HCT116 (cell line): Measurements from ENCODE around the gene JCHAIN. TPM values are rescaled to one million over a fixed set of nuclear protein-coding genes. Genes with fewer than 3 reads are reported as not detected.

Source experiments
- ATAC-seq: fragments of 200-7000 bp; cut with Tn5 transposase; 2 replicates; pipeline ENCODE4 v1.9.1; 2020; ENCODE audit warnings: mild to moderate bottlenecking, moderate library complexity
- BruUV-seq: library from RNA; stranded (reverse); fragments of 400-500 nt; replicated peaks from 2 replicates; lab custom pipeline; 2021; lab: Mats Ljungman, UMichigan
- CTCF ChIA-PET: fragments of 300-600 bp; sonication (Branson Sonifier 250); formaldehyde crosslinking; loops from one replicate; lab custom pipeline; 2021; ENCODE audit warnings: antibody characterized with exemption; lab: Charles Lee
- POLR2A ChIA-PET: fragments of 300-600, 350-600 bp; sonication (Branson Sonifier 250); formaldehyde crosslinking; loops from one replicate; lab custom pipeline; 2021; ENCODE audit warnings: antibody characterized with exemption; lab: Charles Lee
- RAD21 ChIA-PET, 2 experiments: fragments of 300-600 bp; sonication (Branson Sonifier 250); formaldehyde crosslinking; loops; one replicate each; lab custom pipeline; 2023; ENCODE audit warnings: low total read pairs in 2 of 2; ENCODE audit not compliant: uncharacterized antibody in 2 of 2, unreplicated experiment in 2 of 2, low non-redundant PET in 1 of 2; lab: Charles Lee
- DNase-seq: peaks from one replicate; pipeline ENCODE4 v3.0.0-alpha.2; 2010; ENCODE audit warnings: low read depth, low spot score
- H2AFZ ChIP-seq: fragments of 200-600 bp; shearing (Covaris generic), sonication (generic); 2 replicates; pipeline ENCODE4 v1.6.1; 2017; ENCODE audit warnings: low read depth, mixed run types, mixed read lengths, antibody characterized with exemption, low read length; ENCODE audit not compliant: poor library complexity, severe bottlenecking
- H3K27ac ChIP-seq: 2 replicates; pipeline ENCODE4 v1.5.1; 2012; ENCODE audit warnings: low read depth, low read length
- H3K27me3 ChIP-seq: fragments of 200-600 bp; sonication (generic); 2 replicates; pipeline ENCODE4 v1.6.1; 2016; ENCODE audit warnings: mixed run types, low read length, mixed read lengths; ENCODE audit not compliant: insufficient read depth
- H3K36me3 ChIP-seq, 2 experiments: fragments of 200-500 bp in 1 of 2; fragments of 200-600 bp in 1 of 2; sonication (Bioruptor generic) in 1 of 2; sonication (generic) in 1 of 2; 2 replicates each; pipeline versions ENCODE4 v1.5.1 to v1.6.1; 2014 to 2016; ENCODE audit warnings: low read length in 2 of 2, inconsistent platforms in 1 of 2, mixed read lengths in 1 of 2, mixed run types in 1 of 2; ENCODE audit not compliant: insufficient read depth in 2 of 2, control insufficient read depth in 1 of 2
- H3K4me1 ChIP-seq, 2 experiments: fragments of 200-600 bp in 1 of 2; sonication (generic) in 1 of 2; 2 replicates each; pipeline versions ENCODE4 v1.5.1 to v1.6.1; 2012 to 2017; ENCODE audit warnings: low read length in 2 of 2, inconsistent platforms in 1 of 2, mild to moderate bottlenecking in 1 of 2, mixed read lengths in 1 of 2, mixed run types in 1 of 2, moderate library complexity in 1 of 2; ENCODE audit not compliant: insufficient read depth in 2 of 2, control insufficient read depth in 1 of 2
- H3K4me2 ChIP-seq: fragments of 200-600 bp; sonication (generic); 2 replicates; pipeline ENCODE4 v1.6.1; 2017; ENCODE audit warnings: mixed run types, low read length, mixed read lengths
- H3K4me3 ChIP-seq, 2 experiments: fragments of 200-600 bp in 1 of 2; sonication (generic) in 1 of 2; replicated peaks in 1 of 2; 2 replicates each; pipeline ENCODE4 v1.5.1; 2011 to 2016; ENCODE audit warnings: low read length in 2 of 2, control low read depth in 1 of 2, low read depth in 1 of 2, mild to moderate bottlenecking in 1 of 2, mixed read lengths in 1 of 2, mixed run types in 1 of 2
- H3K79me2 ChIP-seq: fragments of 200-600 bp; sonication (generic); 2 replicates; pipeline ENCODE4 v1.6.1; 2017; ENCODE audit warnings: mild to moderate bottlenecking, mixed run types, low read length, moderate library complexity, mixed read lengths; ENCODE audit not compliant: insufficient read depth
- H3K9ac ChIP-seq: fragments of 200-600 bp; sonication (generic); 2 replicates; pipeline ENCODE4 v1.6.1; 2016; ENCODE audit warnings: low read length, mixed read lengths
- H3K9me2 ChIP-seq: fragments of 200-600 bp; sonication (generic), shearing (Covaris generic); 2 replicates; pipeline ENCODE4 v1.6.1; 2017; ENCODE audit warnings: mixed run types, mild to moderate bottlenecking, moderate library complexity; ENCODE audit not compliant: insufficient read depth
- H3K9me3 ChIP-seq, 2 experiments: fragments of 200-500 bp in 1 of 2; fragments of 200-600 bp in 1 of 2; sonication (Bioruptor generic) in 1 of 2; sonication (generic) in 1 of 2; 2 replicates each; pipeline ENCODE4 v1.6.1; 2014 to 2017; ENCODE audit warnings: low read length in 2 of 2, mixed read lengths in 2 of 2, inconsistent platforms in 1 of 2, low read depth in 1 of 2, mild to moderate bottlenecking in 1 of 2, mixed run types in 1 of 2, moderate library complexity in 1 of 2; ENCODE audit not compliant: control insufficient read depth in 1 of 2, insufficient read depth in 1 of 2
- H4K20me1 ChIP-seq: fragments of 200-600 bp; sonication (generic), shearing (Covaris generic); 2 replicates; pipeline ENCODE4 v1.6.1; 2017; ENCODE audit warnings: mixed run types, mild to moderate bottlenecking, moderate library complexity; ENCODE audit not compliant: insufficient read depth
- CBX3 ChIP-seq: IDR thresholded peaks from 2 replicates; pipeline ENCODE4 v1.6.1; 2012; ENCODE audit warnings: low read depth
- CEBPB ChIP-seq: IDR thresholded peaks from 2 replicates; pipeline ENCODE4 v1.6.1; 2012; ENCODE audit warnings: low read depth
- CTCF ChIP-seq, 3 experiments: fragments of 200-600 bp in 1 of 3; sonication (generic) in 1 of 3; IDR thresholded peaks in 2 of 3; conservative IDR thresholded peaks in 1 of 3; 2 replicates each; pipeline ENCODE4 v1.5.1; 2012 to 2017; ENCODE audit warnings: low read depth in 2 of 3, low read length in 2 of 3, antibody characterized with exemption in 1 of 3, borderline replicate concordance in 1 of 3, control low read depth in 1 of 3, mild to moderate bottlenecking in 1 of 3, mixed read lengths in 1 of 3, mixed run types in 1 of 3, moderate library complexity in 1 of 3; ENCODE audit not compliant: insufficient read depth in 1 of 3
- ELF1 ChIP-seq: IDR thresholded peaks from 2 replicates; pipeline ENCODE4 v1.6.1; 2012; ENCODE audit warnings: low read depth, borderline replicate concordance
- EZH2phosphoT487 ChIP-seq: fragments of 200-600 bp; IDR thresholded peaks from 2 replicates; pipeline ENCODE4 v1.6.1; 2018; ENCODE audit warnings: antibody characterized with exemption, borderline replicate concordance
- FOSL1 ChIP-seq: IDR thresholded peaks from 2 replicates; pipeline ENCODE4 v1.6.1; 2012; ENCODE audit warnings: low read depth
- JUND ChIP-seq: IDR thresholded peaks from 2 replicates; pipeline ENCODE4 v1.6.1; 2012
- MAX ChIP-seq: IDR thresholded peaks from 2 replicates; pipeline ENCODE4 v1.6.1; 2012
- POLR2A ChIP-seq: IDR thresholded peaks from 2 replicates; pipeline ENCODE4 v1.7.0; 2011; ENCODE audit warnings: borderline replicate concordance; ENCODE audit not compliant: insufficient read depth, insufficient read length; ENCODE audit errors: extremely low read depth
- POLR2AphosphoS5 ChIP-seq: IDR thresholded peaks from 2 replicates; pipeline ENCODE4 v1.6.1; 2011; ENCODE audit warnings: mild to moderate bottlenecking, low read depth, low read length, moderate library complexity
- RAD21 ChIP-seq: IDR thresholded peaks from 2 replicates; pipeline ENCODE4 v1.6.1; 2012; ENCODE audit warnings: low read depth, mild to moderate bottlenecking
- REST ChIP-seq: IDR thresholded peaks from 2 replicates; pipeline ENCODE4 v1.6.1; 2012; ENCODE audit warnings: low read depth
- SIN3A ChIP-seq: IDR thresholded peaks from 2 replicates; pipeline ENCODE4 v1.6.1; 2012; ENCODE audit warnings: low read depth
- SP1 ChIP-seq: IDR thresholded peaks from 2 replicates; pipeline ENCODE4 v1.6.1; 2012; ENCODE audit warnings: low read depth
- SRF ChIP-seq: IDR thresholded peaks from 2 replicates; pipeline ENCODE4 v1.6.1; 2012; ENCODE audit warnings: low read depth
- TCF7L2 ChIP-seq: IDR thresholded peaks from 2 replicates; pipeline ENCODE4 v1.7.0; 2011; ENCODE audit warnings: borderline replicate concordance, inconsistent platforms; ENCODE audit not compliant: insufficient read depth, insufficient read length; ENCODE audit errors: extremely low read depth
- YY1 ChIP-seq: IDR thresholded peaks from 2 replicates; pipeline ENCODE4 v1.6.1; 2011; ENCODE audit warnings: low read length, low read depth, moderate library complexity, mild to moderate bottlenecking; ENCODE audit not compliant: insufficient replicate concordance; ENCODE audit errors: extremely low read depth
- ZBTB33 ChIP-seq: IDR thresholded peaks from 2 replicates; pipeline ENCODE4 v1.6.1; 2011; ENCODE audit warnings: mild to moderate bottlenecking, low read length, moderate library complexity; ENCODE audit not compliant: insufficient replicate concordance; ENCODE audit errors: extremely low read depth
- ZFX ChIP-seq: fragments of 450-650 bp; IDR thresholded peaks from 2 replicates; pipeline ENCODE4 v1.6.1; 2017
- intact Hi-C: fragments of 100-400 bp; cut with micrococcal nuclease; formaldehyde crosslinking; loops from 2 replicates; pipeline ENCODE4 v1.10.0; 2022
- total RNA-seq: library from RNA; stranded (reverse); gene quantifications from one replicate; pipeline ENCODE4 v1.2.1, GENCODE V29; 2021; ENCODE audit not compliant: unreplicated experiment

JCHAIN gene
- total RNA-seq, 1 experiment from 2014 or later = 0.79 TPM

- ChIA-PET RAD21 (no interaction called here), POLR2A (interaction anchor here (1.3 to 2.1 kb wide), 3 partner anchors 11 to 120 kb away, joined by 3 to 11 read pairs (median 4); no protein-coding TSS in a partner anchor), CTCF (interaction anchor here (1.0 to 1.3 kb wide), 3 partner anchors 14 to 32 kb away, joined by 3 to 5 read pairs (median 3); no protein-coding TSS in a partner anchor)
- peak overlapping the region; percentile 79 for H3K4me2 ChIP-seq
- H3K9me3 ChIP-seq = no peaks in the 10 kb centered on the region
- peak overlapping the region; percentile 95 for H3K27ac ChIP-seq
- ATAC-seq (peak; percentile 79), DNase-seq (peak; percentile 42)
- peaks cover 34% of the 10 kb centered on the region for H3K79me2 ChIP-seq
- no peaks in the 10 kb centered on the region for H3K36me3 ChIP-seq
- H3K9ac ChIP-seq = peak overlapping the region; percentile 77
- peaks cover 19 to 27% of the 10 kb centered on the region in 2 experiments for H3K4me1 ChIP-seq
- intact Hi-C loops = loop anchor here (2.0 kb wide), 1 partner anchor 16 kb away; the partner anchor contains the start of gene UTP3
- no peaks in the 10 kb centered on the region for H3K9me2 ChIP-seq
- peak overlapping the region; percentile 64 to 70 for H3K4me3 ChIP-seq
- no peaks in the 10 kb centered on the region for H4K20me1 ChIP-seq
- peak overlapping the region; percentile 62 for H2AFZ ChIP-seq
- BruUV-seq = no TSS peak
- no peaks in the 10 kb centered on the region for H3K27me3 ChIP-seq
- TF ChIP-seq YY1 = peak; percentile 12
- TF ChIP-seq REST = no peak
- no peak for TF ChIP-seq CBX3
- no peak; the same call in none of the 2 replicates for TF ChIP-seq ZFX
- no peak for TF ChIP-seq CEBPB
- peak; percentile 13 for TF ChIP-seq TCF7L2
- 0 out of 2 replicates have a peak, but pooled peaks have one; percentile 20 for TF ChIP-seq SP1
- TF ChIP-seq CTCF (IDR thresholded peaks at IDR 0.05 in 2 of 3, conservative IDR thresholded peaks at IDR 0.05 in 1 of 3; ENCODE audit: borderline replicate concordance in 1 of 3, insufficient read depth in 1 of 3, low read depth in 2 of 3, low read length in 2 of 3) = peak in 2 of 3 experiments; percentile 37 to 44; a peak in 3 of 6 replicates
- TF ChIP-seq ZBTB33 = no peak
- TF ChIP-seq RAD21 = peak; percentile 23; the same call in 1 of the 2 replicates
- no peak for TF ChIP-seq POLR2A
- TF ChIP-seq EZH2phosphoT487 = no peak
- peak; percentile 38; the same call in 1 of the 2 replicates for TF ChIP-seq SIN3A
- peak; percentile 64 for TF ChIP-seq POLR2AphosphoS5
- TF ChIP-seq FOSL1 = no peak; the same call in 1 of the 2 replicates
- no peak for TF ChIP-seq SRF
- no peak for TF ChIP-seq JUND
- no peak for TF ChIP-seq ELF1
- TF ChIP-seq MAX = peak; percentile 62
These were observed 38.1 kb upstream of the JCHAIN start for GRCh38 chr4:70704215-70704930.
